Measurements from ENCODE around the gene DLG2. TPM values are rescaled to one million over a fixed set of nuclear protein-coding genes. Genes with fewer than 3 reads are reported as not detected.

Gene DLG2
- total RNA-seq, 1 donor: 3.0 TPM

GRCh38 chr11:83836065-83836464, 1791.1 kb downstream of the DLG2 start:
- no peak for TF ChIP-seq CTCF (IDR thresholded peaks at IDR 0.05; ENCODE audit: insufficient read depth, low read length)
- no peak overlapping the region for H3K4me3 ChIP-seq (ENCODE audit: low read depth, low read length)
- DNase-seq (ENCODE audit: low read depth): no peak

GRCh38 chr11:83835423-83835822, 1791.7 kb downstream of the DLG2 start:
- DNase-seq (ENCODE audit: low read depth): no peak
- TF ChIP-seq CTCF (IDR thresholded peaks at IDR 0.05; ENCODE audit: insufficient read depth, low read length): no peak
- H3K4me3 ChIP-seq (ENCODE audit: low read depth, low read length): no peak overlapping the region

GRCh38 chr11:83831929-83832328, 1795.2 kb downstream of the DLG2 start:
- no peak for DNase-seq (ENCODE audit: low read depth)
- no peak overlapping the region for H3K4me3 ChIP-seq (ENCODE audit: low read depth, low read length)
- TF ChIP-seq CTCF (IDR thresholded peaks at IDR 0.05; ENCODE audit: insufficient read depth, low read length): no peak

GRCh38 chr11:83827940-83828554, 1799.1 kb downstream of the DLG2 start:
- peak overlapping the region; percentile 42 for H3K4me3 ChIP-seq (ENCODE audit: low read depth, low read length)
- TF ChIP-seq CTCF (IDR thresholded peaks at IDR 0.05; ENCODE audit: insufficient read depth, low read length): peak; percentile 64
- peak; percentile 60 for DNase-seq (ENCODE audit: low read depth)

GRCh38 chr11:83827520-83827919, 1799.6 kb downstream of the DLG2 start:
- peak; percentile 36 for DNase-seq (ENCODE audit: low read depth)
- TF ChIP-seq CTCF (IDR thresholded peaks at IDR 0.05; ENCODE audit: insufficient read depth, low read length): peak; percentile 10
- no peak overlapping the region for H3K4me3 ChIP-seq (ENCODE audit: low read depth, low read length)

- no peak for DNase-seq (ENCODE audit: low read depth)
- no peak for TF ChIP-seq CTCF (IDR thresholded peaks at IDR 0.05; ENCODE audit: insufficient read depth, low read length)
- H3K4me3 ChIP-seq (ENCODE audit: low read depth, low read length): no peak overlapping the region
Measured at GRCh38 chr11:83826078-83826477, 1801.1 kb downstream of the DLG2 start.

GRCh38 chr11:83823461-83824025, 1803.6 kb downstream of the DLG2 start:
- no peak for TF ChIP-seq CTCF (IDR thresholded peaks at IDR 0.05; ENCODE audit: insufficient read depth, low read length)
- no peak for DNase-seq (ENCODE audit: low read depth)
- no peak overlapping the region for H3K4me3 ChIP-seq (ENCODE audit: low read depth, low read length)
